HCT116 (cell line): ENCODE results near the gene PPM1F. TPM values are rescaled to one million over a fixed set of nuclear protein-coding genes. Genes with fewer than 3 reads are reported as not detected.

Experiments
- ATAC-seq: fragments of 200-7000 bp; cut with Tn5 transposase; 2 replicates; pipeline ENCODE4 v1.9.1; 2020; ENCODE audit warnings: mild to moderate bottlenecking, moderate library complexity
- BruUV-seq: library from RNA; stranded (reverse); fragments of 400-500 nt; replicated peaks from 2 replicates; lab custom pipeline; 2021; lab: Mats Ljungman, UMichigan
- CTCF ChIA-PET: fragments of 300-600 bp; sonication (Branson Sonifier 250); formaldehyde crosslinking; loops from one replicate; lab custom pipeline; 2021; ENCODE audit warnings: antibody characterized with exemption; lab: Charles Lee
- POLR2A ChIA-PET: fragments of 300-600, 350-600 bp; sonication (Branson Sonifier 250); formaldehyde crosslinking; loops from one replicate; lab custom pipeline; 2021; ENCODE audit warnings: antibody characterized with exemption; lab: Charles Lee
- RAD21 ChIA-PET, 2 experiments: fragments of 300-600 bp; sonication (Branson Sonifier 250); formaldehyde crosslinking; loops; one replicate each; lab custom pipeline; 2023; ENCODE audit warnings: low total read pairs in 2 of 2; ENCODE audit not compliant: uncharacterized antibody in 2 of 2, unreplicated experiment in 2 of 2, low non-redundant PET in 1 of 2; lab: Charles Lee
- DNase-seq: peaks from one replicate; pipeline ENCODE4 v3.0.0-alpha.2; 2010; ENCODE audit warnings: low read depth, low spot score
- H2AFZ ChIP-seq: fragments of 200-600 bp; shearing (Covaris generic), sonication (generic); 2 replicates; pipeline ENCODE4 v1.6.1; 2017; ENCODE audit warnings: low read depth, mixed run types, mixed read lengths, antibody characterized with exemption, low read length; ENCODE audit not compliant: poor library complexity, severe bottlenecking
- H3K27ac ChIP-seq: 2 replicates; pipeline ENCODE4 v1.5.1; 2012; ENCODE audit warnings: low read depth, low read length
- H3K27me3 ChIP-seq: fragments of 200-600 bp; sonication (generic); 2 replicates; pipeline ENCODE4 v1.6.1; 2016; ENCODE audit warnings: mixed run types, low read length, mixed read lengths; ENCODE audit not compliant: insufficient read depth
- H3K36me3 ChIP-seq, 2 experiments: fragments of 200-500 bp in 1 of 2; fragments of 200-600 bp in 1 of 2; sonication (Bioruptor generic) in 1 of 2; sonication (generic) in 1 of 2; 2 replicates each; pipeline versions ENCODE4 v1.5.1 to v1.6.1; 2014 to 2016; ENCODE audit warnings: low read length in 2 of 2, inconsistent platforms in 1 of 2, mixed read lengths in 1 of 2, mixed run types in 1 of 2; ENCODE audit not compliant: insufficient read depth in 2 of 2, control insufficient read depth in 1 of 2
- H3K4me1 ChIP-seq, 2 experiments: fragments of 200-600 bp in 1 of 2; sonication (generic) in 1 of 2; 2 replicates each; pipeline versions ENCODE4 v1.5.1 to v1.6.1; 2012 to 2017; ENCODE audit warnings: low read length in 2 of 2, inconsistent platforms in 1 of 2, mild to moderate bottlenecking in 1 of 2, mixed read lengths in 1 of 2, mixed run types in 1 of 2, moderate library complexity in 1 of 2; ENCODE audit not compliant: insufficient read depth in 2 of 2, control insufficient read depth in 1 of 2
- H3K4me2 ChIP-seq: fragments of 200-600 bp; sonication (generic); 2 replicates; pipeline ENCODE4 v1.6.1; 2017; ENCODE audit warnings: mixed run types, low read length, mixed read lengths
- H3K4me3 ChIP-seq, 2 experiments: fragments of 200-600 bp in 1 of 2; sonication (generic) in 1 of 2; replicated peaks in 1 of 2; 2 replicates each; pipeline ENCODE4 v1.5.1; 2011 to 2016; ENCODE audit warnings: low read length in 2 of 2, control low read depth in 1 of 2, low read depth in 1 of 2, mild to moderate bottlenecking in 1 of 2, mixed read lengths in 1 of 2, mixed run types in 1 of 2
- H3K79me2 ChIP-seq: fragments of 200-600 bp; sonication (generic); 2 replicates; pipeline ENCODE4 v1.6.1; 2017; ENCODE audit warnings: mild to moderate bottlenecking, mixed run types, low read length, moderate library complexity, mixed read lengths; ENCODE audit not compliant: insufficient read depth
- H3K9ac ChIP-seq: fragments of 200-600 bp; sonication (generic); 2 replicates; pipeline ENCODE4 v1.6.1; 2016; ENCODE audit warnings: low read length, mixed read lengths
- H3K9me2 ChIP-seq: fragments of 200-600 bp; sonication (generic), shearing (Covaris generic); 2 replicates; pipeline ENCODE4 v1.6.1; 2017; ENCODE audit warnings: mixed run types, mild to moderate bottlenecking, moderate library complexity; ENCODE audit not compliant: insufficient read depth
- H3K9me3 ChIP-seq, 2 experiments: fragments of 200-500 bp in 1 of 2; fragments of 200-600 bp in 1 of 2; sonication (Bioruptor generic) in 1 of 2; sonication (generic) in 1 of 2; 2 replicates each; pipeline ENCODE4 v1.6.1; 2014 to 2017; ENCODE audit warnings: low read length in 2 of 2, mixed read lengths in 2 of 2, inconsistent platforms in 1 of 2, low read depth in 1 of 2, mild to moderate bottlenecking in 1 of 2, mixed run types in 1 of 2, moderate library complexity in 1 of 2; ENCODE audit not compliant: control insufficient read depth in 1 of 2, insufficient read depth in 1 of 2
- H4K20me1 ChIP-seq: fragments of 200-600 bp; sonication (generic), shearing (Covaris generic); 2 replicates; pipeline ENCODE4 v1.6.1; 2017; ENCODE audit warnings: mixed run types, mild to moderate bottlenecking, moderate library complexity; ENCODE audit not compliant: insufficient read depth
- CBX3 ChIP-seq: IDR thresholded peaks from 2 replicates; pipeline ENCODE4 v1.6.1; 2012; ENCODE audit warnings: low read depth
- EGR1 ChIP-seq: IDR thresholded peaks from 2 replicates; pipeline ENCODE4 v1.6.1; 2012; ENCODE audit warnings: low read depth
- ELF1 ChIP-seq: IDR thresholded peaks from 2 replicates; pipeline ENCODE4 v1.6.1; 2012; ENCODE audit warnings: low read depth, borderline replicate concordance
- EZH2 ChIP-seq: fragments of 200-600 bp; sonication (generic); IDR thresholded peaks from 2 replicates; pipeline ENCODE4 v1.6.1; 2017; ENCODE audit warnings: antibody characterized with exemption, mixed run types
- EZH2phosphoT487 ChIP-seq: fragments of 200-600 bp; IDR thresholded peaks from 2 replicates; pipeline ENCODE4 v1.6.1; 2018; ENCODE audit warnings: antibody characterized with exemption, borderline replicate concordance
- FOSL1 ChIP-seq: IDR thresholded peaks from 2 replicates; pipeline ENCODE4 v1.6.1; 2012; ENCODE audit warnings: low read depth
- JUND ChIP-seq: IDR thresholded peaks from 2 replicates; pipeline ENCODE4 v1.6.1; 2012
- SIN3A ChIP-seq: IDR thresholded peaks from 2 replicates; pipeline ENCODE4 v1.6.1; 2012; ENCODE audit warnings: low read depth
- SP1 ChIP-seq: IDR thresholded peaks from 2 replicates; pipeline ENCODE4 v1.6.1; 2012; ENCODE audit warnings: low read depth
- YY1 ChIP-seq: IDR thresholded peaks from 2 replicates; pipeline ENCODE4 v1.6.1; 2011; ENCODE audit warnings: low read length, low read depth, moderate library complexity, mild to moderate bottlenecking; ENCODE audit not compliant: insufficient replicate concordance; ENCODE audit errors: extremely low read depth
- intact Hi-C: fragments of 100-400 bp; cut with micrococcal nuclease; formaldehyde crosslinking; loops from 2 replicates; pipeline ENCODE4 v1.10.0; 2022
- total RNA-seq: library from RNA; stranded (reverse); gene quantifications from one replicate; pipeline ENCODE4 v1.2.1, GENCODE V29; 2021; ENCODE audit not compliant: unreplicated experiment
- TF ChIP-seq, protein P1 (sequence below): IDR thresholded peaks from 2 replicates; pipeline ENCODE4 v1.6.1; 2012
- TF ChIP-seq, protein P2 (sequence below): IDR thresholded peaks from 2 replicates; pipeline ENCODE4 v1.6.1; 2011; ENCODE audit warnings: mild to moderate bottlenecking, low read length, moderate library complexity; ENCODE audit not compliant: insufficient replicate concordance; ENCODE audit errors: extremely low read depth
- TF ChIP-seq, protein P3 (sequence below), 3 experiments: fragments of 200-600 bp in 1 of 3; sonication (generic) in 1 of 3; IDR thresholded peaks in 2 of 3; conservative IDR thresholded peaks in 1 of 3; 2 replicates each; pipeline ENCODE4 v1.5.1; 2012 to 2017; ENCODE audit warnings: low read depth in 2 of 3, low read length in 2 of 3, antibody characterized with exemption in 1 of 3, borderline replicate concordance in 1 of 3, control low read depth in 1 of 3, mild to moderate bottlenecking in 1 of 3, mixed read lengths in 1 of 3, mixed run types in 1 of 3, moderate library complexity in 1 of 3; ENCODE audit not compliant: insufficient read depth in 1 of 3

The PPM1F gene
- total RNA-seq, 1 experiment from 2014 or later, result 27.3 TPM

DNA sequence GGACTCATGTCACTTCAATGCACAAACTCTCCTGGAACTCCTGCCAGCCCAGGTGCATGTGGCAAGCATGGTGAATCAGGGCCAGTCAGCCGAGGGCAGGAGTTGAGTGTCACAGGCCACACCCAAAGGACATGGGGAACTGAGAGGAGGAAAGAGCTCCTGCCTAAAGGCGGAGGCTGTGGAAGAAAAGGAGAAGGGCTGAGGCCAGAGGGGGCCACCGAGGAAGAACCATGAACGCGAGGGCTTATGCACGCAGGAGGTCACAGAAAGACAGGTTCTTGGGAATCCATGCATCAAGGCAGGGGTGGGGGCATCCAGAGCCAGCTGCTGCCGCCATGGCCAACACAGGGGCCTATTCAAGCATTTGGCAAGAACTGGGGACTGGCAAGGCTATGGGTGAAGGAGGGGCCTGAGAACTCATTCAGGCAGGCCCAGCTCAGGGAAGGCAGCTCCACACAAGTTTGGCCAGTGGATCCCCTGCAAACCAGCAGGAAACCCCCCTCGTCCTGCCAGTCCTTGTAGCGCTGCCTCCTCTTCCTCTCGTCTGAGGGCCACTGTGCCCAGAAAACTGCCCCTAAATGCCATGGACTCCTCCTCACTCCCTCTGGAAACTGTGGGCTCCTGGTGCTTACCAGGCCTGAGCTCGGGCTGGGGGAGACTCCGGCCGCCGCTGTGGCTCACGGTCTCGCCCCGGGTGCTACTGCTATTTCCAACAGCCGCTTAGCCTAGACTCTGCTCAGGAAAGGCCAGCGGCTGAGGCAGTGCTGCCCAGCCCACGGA lies 15.4 kb downstream of the PPM1F start:
- Histone ChIP-seq H3K36me3 (peaks cover 5 to 30% of the 10 kb centered on the region in 2 experiments), H3K9ac (peak overlapping the region; percentile 65), H3K27me3 (no peaks in the 10 kb centered on the region), H3K27ac (peak overlapping the region; percentile 91), H4K20me1 (no peaks in the 10 kb centered on the region)
- CTCF ChIA-PET, result interaction anchor here (0.8 to 1.8 kb wide), 10 partner anchors 10 to 222 kb away, joined by 3 to 19 read pairs (median 6); partner anchors contain the start of genes PPM1F and TOP3B
- ATAC-seq (no peak), DNase-seq (no peak)
- TF ChIP-seq, protein P1, sequence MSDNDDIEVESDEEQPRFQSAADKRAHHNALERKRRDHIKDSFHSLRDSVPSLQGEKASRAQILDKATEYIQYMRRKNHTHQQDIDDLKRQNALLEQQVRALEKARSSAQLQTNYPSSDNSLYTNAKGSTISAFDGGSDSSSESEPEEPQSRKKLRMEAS, result 0 out of 2 replicates have a peak, but pooled peaks have one; percentile 24
- TF ChIP-seq JUND, result no peak
- TF ChIP-seq, all 23 proteins: peak for 1
- POLR2A ChIA-PET, result no interaction called here
- H2AFZ ChIP-seq, result no peak overlapping the region
- no peaks in the 10 kb centered on the region for H3K9me2 ChIP-seq
- H3K79me2 ChIP-seq, result peaks cover 8% of the 10 kb centered on the region; the same call in 1 of the 2 replicates
- peak overlapping the region; percentile 83 for H3K4me2 ChIP-seq
- intact Hi-C loops, result no loop called here
- peak overlapping the region in 1 of 2 experiments; percentile 52; a peak in 2 of 4 replicates for H3K4me3 ChIP-seq
- RAD21 ChIA-PET, result interaction anchor here in 1 of 2 experiments (1.6 kb wide), 1 partner anchor 16 kb away, joined by 5 read pairs; the partner anchor contains the start of gene PPM1F
- no TSS peak for BruUV-seq
- H3K4me1 ChIP-seq, result peaks cover 15 to 34% of the 10 kb centered on the region in 2 experiments
- no peaks in the 10 kb centered on the region for H3K9me3 ChIP-seq

DNA sequence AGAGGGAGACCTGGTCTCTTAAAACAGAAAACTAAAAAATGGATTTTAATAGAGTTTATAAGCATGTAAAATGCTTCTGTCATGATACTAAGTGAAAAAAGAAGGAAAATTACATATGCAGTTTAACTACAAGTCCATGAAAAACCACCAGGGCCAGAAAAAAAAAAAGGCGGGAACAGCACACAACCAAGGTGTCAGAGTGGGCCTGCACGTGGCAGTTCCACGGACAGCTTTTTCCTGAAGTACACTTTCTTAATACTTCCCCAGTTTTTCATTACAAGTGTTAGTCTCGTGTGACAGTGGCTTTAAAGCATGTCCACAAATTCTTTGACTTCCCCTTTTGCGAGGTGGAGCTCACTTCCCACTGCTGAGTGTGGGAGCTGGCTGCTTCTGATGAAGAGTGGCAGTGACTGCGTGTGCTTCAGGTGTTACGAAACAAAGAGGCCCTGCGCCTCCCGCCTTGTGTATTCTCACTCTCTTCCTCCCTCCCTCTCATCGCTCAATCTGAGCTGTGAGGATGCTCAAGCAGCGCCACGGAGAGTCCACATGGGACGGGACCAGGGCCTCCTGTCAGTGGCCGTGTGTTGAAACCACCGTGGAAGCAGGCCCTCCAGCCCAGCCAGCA lies 16.4 kb downstream of the PPM1F start:
- no peak overlapping the region for H3K27ac ChIP-seq
- no peak overlapping the region for H3K9ac ChIP-seq
- no peak overlapping the region for H3K4me3 ChIP-seq
- peaks cover 7 to 32% of the 10 kb centered on the region in 2 experiments for H3K36me3 ChIP-seq
- no peak overlapping the region for H3K4me2 ChIP-seq
- peaks cover 8% of the 10 kb centered on the region; the same call in 1 of the 2 replicates for H3K79me2 ChIP-seq
- H3K27me3 ChIP-seq, result no peaks in the 10 kb centered on the region
- POLR2A ChIA-PET, result no interaction called here
- intact Hi-C loops, result no loop called here
- DNase-seq (no peak), ATAC-seq (no peak)
- RAD21 ChIA-PET, result no interaction called here
- H3K9me3 ChIP-seq, result no peaks in the 10 kb centered on the region
- BruUV-seq, result no TSS peak
- no peaks in the 10 kb centered on the region for H3K9me2 ChIP-seq
- H4K20me1 ChIP-seq, result no peaks in the 10 kb centered on the region
- TF ChIP-seq, protein P2, sequence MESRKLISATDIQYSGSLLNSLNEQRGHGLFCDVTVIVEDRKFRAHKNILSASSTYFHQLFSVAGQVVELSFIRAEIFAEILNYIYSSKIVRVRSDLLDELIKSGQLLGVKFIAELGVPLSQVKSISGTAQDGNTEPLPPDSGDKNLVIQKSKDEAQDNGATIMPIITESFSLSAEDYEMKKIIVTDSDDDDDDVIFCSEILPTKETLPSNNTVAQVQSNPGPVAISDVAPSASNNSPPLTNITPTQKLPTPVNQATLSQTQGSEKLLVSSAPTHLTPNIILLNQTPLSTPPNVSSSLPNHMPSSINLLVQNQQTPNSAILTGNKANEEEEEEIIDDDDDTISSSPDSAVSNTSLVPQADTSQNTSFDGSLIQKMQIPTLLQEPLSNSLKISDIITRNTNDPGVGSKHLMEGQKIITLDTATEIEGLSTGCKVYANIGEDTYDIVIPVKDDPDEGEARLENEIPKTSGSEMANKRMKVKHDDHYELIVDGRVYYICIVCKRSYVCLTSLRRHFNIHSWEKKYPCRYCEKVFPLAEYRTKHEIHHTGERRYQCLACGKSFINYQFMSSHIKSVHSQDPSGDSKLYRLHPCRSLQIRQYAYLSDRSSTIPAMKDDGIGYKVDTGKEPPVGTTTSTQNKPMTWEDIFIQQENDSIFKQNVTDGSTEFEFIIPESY, result no peak
- TF ChIP-seq SP1, result no peak
- no peak for TF ChIP-seq EZH2
- TF ChIP-seq, protein P3, sequence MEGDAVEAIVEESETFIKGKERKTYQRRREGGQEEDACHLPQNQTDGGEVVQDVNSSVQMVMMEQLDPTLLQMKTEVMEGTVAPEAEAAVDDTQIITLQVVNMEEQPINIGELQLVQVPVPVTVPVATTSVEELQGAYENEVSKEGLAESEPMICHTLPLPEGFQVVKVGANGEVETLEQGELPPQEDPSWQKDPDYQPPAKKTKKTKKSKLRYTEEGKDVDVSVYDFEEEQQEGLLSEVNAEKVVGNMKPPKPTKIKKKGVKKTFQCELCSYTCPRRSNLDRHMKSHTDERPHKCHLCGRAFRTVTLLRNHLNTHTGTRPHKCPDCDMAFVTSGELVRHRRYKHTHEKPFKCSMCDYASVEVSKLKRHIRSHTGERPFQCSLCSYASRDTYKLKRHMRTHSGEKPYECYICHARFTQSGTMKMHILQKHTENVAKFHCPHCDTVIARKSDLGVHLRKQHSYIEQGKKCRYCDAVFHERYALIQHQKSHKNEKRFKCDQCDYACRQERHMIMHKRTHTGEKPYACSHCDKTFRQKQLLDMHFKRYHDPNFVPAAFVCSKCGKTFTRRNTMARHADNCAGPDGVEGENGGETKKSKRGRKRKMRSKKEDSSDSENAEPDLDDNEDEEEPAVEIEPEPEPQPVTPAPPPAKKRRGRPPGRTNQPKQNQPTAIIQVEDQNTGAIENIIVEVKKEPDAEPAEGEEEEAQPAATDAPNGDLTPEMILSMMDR (IDR thresholded peaks at IDR 0.05 in 2 of 3, conservative IDR thresholded peaks at IDR 0.05 in 1 of 3; ENCODE audit: borderline replicate concordance in 1 of 3, insufficient read depth in 1 of 3, low read depth in 2 of 3, low read length in 2 of 3), result no peak
- no peak for TF ChIP-seq YY1
- no peak for TF ChIP-seq FOSL1
- TF ChIP-seq ELF1, result no peak
- TF ChIP-seq, protein P1, result no peak
- TF ChIP-seq CBX3, result no peak
- no peak for TF ChIP-seq EZH2phosphoT487
- TF ChIP-seq SIN3A, result no peak
- TF ChIP-seq EGR1, result no peak
- H2AFZ ChIP-seq, result no peak overlapping the region
- CTCF ChIA-PET, result interaction anchor here (1.4 kb wide), 1 partner anchor 16 kb away, joined by 5 read pairs; the partner anchor contains the start of gene PPM1F
- peaks cover 10 to 27% of the 10 kb centered on the region in 2 experiments for H3K4me1 ChIP-seq
